Neural cell (in vitro differentiated cells): Measurements from ENCODE around the gene DHX40.

ENCODE experiments used
- CTCF ChIP-seq: fragments of 450-650 bp; IDR thresholded peaks from 2 replicates; pipeline ENCODE4 v1.5.1; 2014; ENCODE audit warnings: antibody characterized with exemption, mild to moderate bottlenecking, moderate library complexity; ENCODE audit not compliant: poor library complexity, severe bottlenecking
- EP300 ChIP-seq: fragments of 450-650 bp; conservative IDR thresholded peaks from 2 replicates; pipeline ENCODE4 v1.6.1; 2014; ENCODE audit warnings: antibody characterized with exemption, mild to moderate bottlenecking, moderate library complexity; ENCODE audit not compliant: poor library complexity, severe bottlenecking
- EZH2 ChIP-seq: fragments of 200-600, 300-800 bp; shearing (Covaris generic), sonication (generic); IDR thresholded peaks from 2 replicates; pipeline ENCODE4 v1.6.1; 2014; ENCODE audit warnings: antibody characterized with exemption, low read length, borderline replicate concordance, mild to moderate bottlenecking; ENCODE audit not compliant: insufficient read depth, poor library complexity, severe bottlenecking
- RAD21 ChIP-seq: fragments of 450-650 bp; conservative IDR thresholded peaks from 2 replicates; pipeline ENCODE4 v1.6.1; 2014; ENCODE audit warnings: antibody characterized with exemption, mild to moderate bottlenecking, moderate library complexity
- REST ChIP-seq: IDR thresholded peaks from 2 replicates; pipeline ENCODE4 v1.6.1; 2012; ENCODE audit warnings: borderline replicate concordance
- TAF1 ChIP-seq: IDR thresholded peaks from 2 replicates; pipeline ENCODE4 v1.6.1; 2012; ENCODE audit warnings: low read depth

- TF ChIP-seq CTCF (no peak), TAF1 (no peak), REST (no peak), EZH2 (no peak), EP300 (no peak), RAD21 (no peak)
Observed at GRCh38 chr17:59629174-59629573, 63.8 kb downstream of the DHX40 start.
